Neural cell (in vitro differentiated cells): ENCODE data around the gene OR13J1.

Experiments
- CTCF ChIP-seq: fragments of 450-650 bp; IDR thresholded peaks from 2 replicates; pipeline ENCODE4 v1.5.1; 2014; ENCODE audit warnings: antibody characterized with exemption, mild to moderate bottlenecking, moderate library complexity; ENCODE audit not compliant: poor library complexity, severe bottlenecking
- EP300 ChIP-seq: fragments of 450-650 bp; conservative IDR thresholded peaks from 2 replicates; pipeline ENCODE4 v1.6.1; 2014; ENCODE audit warnings: antibody characterized with exemption, mild to moderate bottlenecking, moderate library complexity; ENCODE audit not compliant: poor library complexity, severe bottlenecking
- EZH2 ChIP-seq: fragments of 200-600, 300-800 bp; shearing (Covaris generic), sonication (generic); IDR thresholded peaks from 2 replicates; pipeline ENCODE4 v1.6.1; 2014; ENCODE audit warnings: antibody characterized with exemption, low read length, borderline replicate concordance, mild to moderate bottlenecking; ENCODE audit not compliant: insufficient read depth, poor library complexity, severe bottlenecking
- MXI1 ChIP-seq: fragments of 450-650 bp; conservative IDR thresholded peaks from 2 replicates; pipeline ENCODE4 v1.6.1; 2014; ENCODE audit warnings: antibody characterized with exemption, mild to moderate bottlenecking; ENCODE audit not compliant: poor library complexity, severe bottlenecking
- POLR2AphosphoS5 ChIP-seq: IDR thresholded peaks from 2 replicates; pipeline ENCODE4 v1.6.1; 2012
- REST ChIP-seq: IDR thresholded peaks from 2 replicates; pipeline ENCODE4 v1.6.1; 2012; ENCODE audit warnings: borderline replicate concordance
- TAF1 ChIP-seq: IDR thresholded peaks from 2 replicates; pipeline ENCODE4 v1.6.1; 2012; ENCODE audit warnings: low read depth

- no peak for TF ChIP-seq POLR2AphosphoS5
- no peak for TF ChIP-seq CTCF
- no peak for TF ChIP-seq MXI1
- no peak for TF ChIP-seq EP300
- TF ChIP-seq TAF1, result no peak
- TF ChIP-seq EZH2, result no peak
- TF ChIP-seq REST, result no peak
These were observed 39.7 kb upstream of the OR13J1 start for GRCh38 chr9:35909687-35910612.
